Spleen (tissue), 7 donors: ENCODE measurements around the gene C18orf63.

Experiments used
- POLR2A ChIP-seq, 3 donors: fragments of 450-650 bp; IDR thresholded peaks; one replicate each; pipeline ENCODE4 v1.5.1; 2017; ENCODE audit warnings: antibody characterized with exemption in 3 of 3, mild to moderate bottlenecking in 1 of 3
- TF ChIP-seq, protein P1 (sequence below), 11 experiments: fragments of 200-600 bp in 7 of 11; fragments of 450-650 bp in 4 of 11; sonication (generic) in 4 of 11; IDR thresholded peaks in 8 of 11; conservative IDR thresholded peaks in 3 of 11; 1 replicate in 7 of 11; 2 replicates in 4 of 11; pipeline versions ENCODE4 v1.4.0 to v1.8.0; 2016 to 2021; ENCODE audit warnings: antibody characterized with exemption in 11 of 11, inconsistent platforms in 4 of 11, mild to moderate bottlenecking in 1 of 11
- donor health status: DM: no; HTN: no; CAD: no; lungs with moderate emphysema.
- donor health status: DM: no; HTN: no; CAD: no.
- donor health status: DM: no; HTN: no; CAD: no.

DNA sequence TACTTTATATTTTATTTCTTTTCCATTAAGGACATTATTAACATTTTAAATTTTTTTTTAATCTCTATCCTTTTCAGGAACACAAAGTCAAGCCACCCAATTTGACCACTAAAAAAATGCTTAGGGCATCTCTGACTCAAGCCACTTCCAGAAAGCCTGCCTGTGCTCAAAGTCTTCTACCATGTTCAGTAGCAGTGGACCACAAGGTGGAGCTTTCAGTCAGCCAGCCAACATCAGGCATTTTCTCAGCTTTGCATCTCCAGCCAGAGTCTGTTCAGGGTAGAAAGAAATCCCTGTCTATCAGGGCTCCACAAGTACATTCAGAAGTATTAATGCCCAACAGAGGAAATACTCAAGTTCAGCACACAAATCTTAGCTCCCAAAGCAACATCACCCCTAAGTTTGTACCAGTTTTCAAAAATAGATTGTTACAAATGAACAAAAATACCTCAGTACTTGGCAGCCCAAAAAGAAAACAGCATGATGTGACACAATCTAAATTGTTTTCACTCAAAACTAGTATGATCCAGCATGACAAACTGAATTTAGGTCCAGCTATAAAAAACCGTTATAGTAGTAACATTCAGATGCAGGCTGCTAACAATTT, 37.6 kb downstream of the C18orf63 start:
- no peak for TF ChIP-seq POLR2A (IDR thresholded peaks at IDR 0.05)
- TF ChIP-seq, protein P1, sequence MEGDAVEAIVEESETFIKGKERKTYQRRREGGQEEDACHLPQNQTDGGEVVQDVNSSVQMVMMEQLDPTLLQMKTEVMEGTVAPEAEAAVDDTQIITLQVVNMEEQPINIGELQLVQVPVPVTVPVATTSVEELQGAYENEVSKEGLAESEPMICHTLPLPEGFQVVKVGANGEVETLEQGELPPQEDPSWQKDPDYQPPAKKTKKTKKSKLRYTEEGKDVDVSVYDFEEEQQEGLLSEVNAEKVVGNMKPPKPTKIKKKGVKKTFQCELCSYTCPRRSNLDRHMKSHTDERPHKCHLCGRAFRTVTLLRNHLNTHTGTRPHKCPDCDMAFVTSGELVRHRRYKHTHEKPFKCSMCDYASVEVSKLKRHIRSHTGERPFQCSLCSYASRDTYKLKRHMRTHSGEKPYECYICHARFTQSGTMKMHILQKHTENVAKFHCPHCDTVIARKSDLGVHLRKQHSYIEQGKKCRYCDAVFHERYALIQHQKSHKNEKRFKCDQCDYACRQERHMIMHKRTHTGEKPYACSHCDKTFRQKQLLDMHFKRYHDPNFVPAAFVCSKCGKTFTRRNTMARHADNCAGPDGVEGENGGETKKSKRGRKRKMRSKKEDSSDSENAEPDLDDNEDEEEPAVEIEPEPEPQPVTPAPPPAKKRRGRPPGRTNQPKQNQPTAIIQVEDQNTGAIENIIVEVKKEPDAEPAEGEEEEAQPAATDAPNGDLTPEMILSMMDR (IDR thresholded peaks at IDR 0.05 in 8 of 11, conservative IDR thresholded peaks at IDR 0.05 in 3 of 11), result peak in 10 of 11 experiments; percentile 38 to 73 (median 62)
